ENCODE measurements around the gene STAG1. TPM values are rescaled to one million over a fixed set of nuclear protein-coding genes. Genes with fewer than 3 reads are reported as not detected.
"Not testable (repeated sequence)": the region's sequence is repeated elsewhere in the genome, so short reads cannot be mapped to it uniquely, and the experiment has no call there.

The STAG1 gene
- total RNA-seq, 1 experiment from 2014 or later = 43.7 TPM

GRCh38 chr3:136562026-136562425 lies 190.2 kb downstream of the STAG1 start:
- no peaks in the 10 kb centered on the region for H3K4me1 ChIP-seq (ENCODE audit: control insufficient read depth, insufficient read depth, low read length)
- H3K4me3 ChIP-seq (ENCODE audit: low read depth in 2 of 2, low read length in 2 of 2) = no peak overlapping the region
- ChIA-PET CTCF (interaction anchor here (0.7 kb wide), 1 partner anchor 15 kb away, joined by 3 read pairs; no protein-coding TSS in a partner anchor), POLR2A (no interaction called here)
- no peak for DNase-seq (ENCODE audit: low read depth, low spot score)
- BruUV-seq (replicated peaks) = no TSS peak
- no peaks in the 10 kb centered on the region for H3K27me3 ChIP-seq (ENCODE audit: control insufficient read depth, insufficient read depth, low read length)
- no peak for TF ChIP-seq POLR2AphosphoS5 (IDR thresholded peaks at IDR 0.05; ENCODE audit: low read depth, low read length)
- TF ChIP-seq CTCF (IDR thresholded peaks at IDR 0.05) = no peak
- no peak for TF ChIP-seq TCF7L2 (IDR thresholded peaks at IDR 0.05; ENCODE audit: low read depth, low read length)
- no peak for TF ChIP-seq SIN3A (IDR thresholded peaks at IDR 0.05; ENCODE audit: borderline replicate concordance, insufficient read depth, low read depth, low read length)
- TF ChIP-seq REST (IDR thresholded peaks at IDR 0.05; ENCODE audit: insufficient read depth in 1 of 2, low read depth in 2 of 2, low read length in 1 of 2) = no peak
- in situ Hi-C loops (cut with HindIII; ENCODE audit: low pct_unique_long_range_greater_than_20kb, low sequenced_read_pairs) (no loop called here), intact Hi-C loops (cut with micrococcal nuclease; ENCODE audit: unreplicated experiment) (no loop called here)
- H3K36me3 ChIP-seq (ENCODE audit: control insufficient read depth, insufficient read depth, low read length) = no peaks in the 10 kb centered on the region
- H3K27ac ChIP-seq (ENCODE audit: low read length) = no peak overlapping the region
- no peak for ATAC-seq
- H3K9me3 ChIP-seq (ENCODE audit: control insufficient read depth, insufficient read depth, low read depth, low read length) = no peaks in the 10 kb centered on the region

GRCh38 chr3:136559896-136560295 lies 192.3 kb downstream of the STAG1 start:
- DNase-seq (ENCODE audit: low read depth, low spot score) = no peak
- Histone ChIP-seq H3K36me3 (ENCODE audit: control insufficient read depth, insufficient read depth, low read length) (no peaks in the 10 kb centered on the region), H3K9me3 (ENCODE audit: control insufficient read depth, insufficient read depth, low read depth, low read length) (no peaks in the 10 kb centered on the region), H3K27me3 (ENCODE audit: control insufficient read depth, insufficient read depth, low read length) (no peaks in the 10 kb centered on the region), H3K4me3 (ENCODE audit: low read depth in 2 of 2, low read length in 2 of 2) (no peak overlapping the region), H3K27ac (ENCODE audit: low read length) (no peak overlapping the region), H3K4me1 (ENCODE audit: control insufficient read depth, insufficient read depth, low read length) (no peaks in the 10 kb centered on the region)
- BruUV-seq (replicated peaks) = no TSS peak
- TF ChIP-seq TCF7L2 (IDR thresholded peaks at IDR 0.05; ENCODE audit: low read depth, low read length) (no peak), POLR2AphosphoS5 (IDR thresholded peaks at IDR 0.05; ENCODE audit: low read depth, low read length) (no peak), CTCF (IDR thresholded peaks at IDR 0.05) (no peak), SIN3A (IDR thresholded peaks at IDR 0.05; ENCODE audit: borderline replicate concordance, insufficient read depth, low read depth, low read length) (no peak), REST (IDR thresholded peaks at IDR 0.05; ENCODE audit: insufficient read depth in 1 of 2, low read depth in 2 of 2, low read length in 1 of 2) (no peak)
- ChIA-PET CTCF (interaction anchor here (1.7 kb wide), 1 partner anchor 193 kb away, joined by 5 read pairs; the partner anchor contains the start of gene STAG1), POLR2A (no interaction called here)
- intact Hi-C loops (cut with micrococcal nuclease; ENCODE audit: unreplicated experiment) (no loop called here), in situ Hi-C loops (cut with HindIII; ENCODE audit: low pct_unique_long_range_greater_than_20kb, low sequenced_read_pairs) (no loop called here)
- no peak for ATAC-seq

- H3K27me3 ChIP-seq (ENCODE audit: control insufficient read depth, insufficient read depth, low read length); H3K4me3 ChIP-seq (ENCODE audit: low read depth in 2 of 2, low read length in 2 of 2); DNase-seq (ENCODE audit: low read depth, low spot score); BruUV-seq (replicated peaks); CTCF ChIA-PET; ATAC-seq; H3K27ac ChIP-seq (ENCODE audit: low read length); H3K9me3 ChIP-seq (ENCODE audit: control insufficient read depth, insufficient read depth, low read depth, low read length); in situ Hi-C loops (cut with HindIII; ENCODE audit: low pct_unique_long_range_greater_than_20kb, low sequenced_read_pairs); H3K4me1 ChIP-seq (ENCODE audit: control insufficient read depth, insufficient read depth, low read length); H3K36me3 ChIP-seq (ENCODE audit: control insufficient read depth, insufficient read depth, low read length): not testable (repeated sequence)
- POLR2A ChIA-PET = interaction anchor here (0.6 kb wide), 1 partner anchor 1593 kb away, joined by 3 read pairs; no protein-coding TSS in a partner anchor
- intact Hi-C loops (cut with micrococcal nuclease; ENCODE audit: unreplicated experiment) = loop anchor here (10.0 kb wide), 1 partner anchor 195 kb away; no protein-coding TSS in a partner anchor
Measured at GRCh38 chr3:136549461-136549860, 202.7 kb downstream of the STAG1 start.

Measured in Panc1 (cell line).